Keratinocyte (primary cell): Measurements from ENCODE around the gene EIF5A2. TPM values are rescaled to one million over a fixed set of nuclear protein-coding genes. Genes with fewer than 3 reads are reported as not detected.
"Not testable (repeated sequence)": the region's sequence is repeated elsewhere in the genome, so short reads cannot be mapped to it uniquely, and the experiment has no call there.

Source experiments
- DNase-seq: peaks from one replicate; pipeline ENCODE4 v3.0.0-alpha.2; 2011; ENCODE audit warnings: low read depth, missing footprints, low spot score
- FAIRE-seq: peaks from 2 replicates; lab custom pipeline; 2011; peaks lifted over from hg19 to GRCh38; lab: Jason Lieb, UNC
- H2AFZ ChIP-seq: 2 replicates; pipeline ENCODE4 v1.6.0; 2012; ENCODE audit warnings: low read length, control low read depth, inconsistent platforms; ENCODE audit not compliant: control insufficient read depth
- H3K27ac ChIP-seq: 2 replicates; pipeline ENCODE4 v1.5.1; 2011; ENCODE audit warnings: low read length; ENCODE audit not compliant: control insufficient read depth, insufficient read depth
- H3K27me3 ChIP-seq: 3 replicates; pipeline ENCODE4 v1.6.0; 2011; ENCODE audit warnings: low read length; ENCODE audit not compliant: control insufficient read depth, insufficient read depth; ENCODE audit errors: extremely low read depth
- H3K36me3 ChIP-seq, 2 experiments: 2 replicates in 1 of 2; 3 replicates in 1 of 2; pipeline ENCODE4 v1.5.1; 2011; ENCODE audit warnings: low read length in 2 of 2, mild to moderate bottlenecking in 1 of 2; ENCODE audit not compliant: control insufficient read depth in 2 of 2, insufficient read depth in 2 of 2; ENCODE audit errors: extremely low read depth in 1 of 2
- H3K4me1 ChIP-seq: 3 replicates; pipeline ENCODE4 v1.5.1; 2011; ENCODE audit warnings: low read length; ENCODE audit not compliant: control insufficient read depth, insufficient read depth; ENCODE audit errors: extremely low read depth
- H3K4me2 ChIP-seq: 3 replicates; pipeline ENCODE4 v1.6.0; 2011; ENCODE audit warnings: low read depth, low read length; ENCODE audit not compliant: control insufficient read depth, insufficient read depth; ENCODE audit errors: extremely low read depth
- H3K4me3 ChIP-seq, 3 experiments: fragments of 200-600 bp in 1 of 3; sonication (generic) in 1 of 3; 2 replicates in 2 of 3; 3 replicates in 1 of 3; pipeline ENCODE4 v1.5.1; 2011 to 2016; ENCODE audit warnings: low read length in 3 of 3, mild to moderate bottlenecking in 3 of 3, control low read depth in 2 of 3, inconsistent platforms in 1 of 3, low read depth in 1 of 3, mixed read lengths in 1 of 3, mixed run types in 1 of 3, moderate library complexity in 1 of 3; ENCODE audit not compliant: control insufficient read depth in 2 of 3, insufficient read depth in 2 of 3; ENCODE audit errors: extremely low read depth in 1 of 3
- H3K79me2 ChIP-seq: 2 replicates; pipeline ENCODE4 v1.6.0; 2012; ENCODE audit warnings: low read length; ENCODE audit not compliant: control insufficient read depth, insufficient read depth
- H3K9ac ChIP-seq: 3 replicates; pipeline ENCODE4 v1.6.0; 2011; ENCODE audit warnings: low read length; ENCODE audit not compliant: control insufficient read depth, insufficient read depth; ENCODE audit errors: extremely low read depth
- H3K9me1 ChIP-seq: 3 replicates; pipeline ENCODE4 v1.6.0; 2011; ENCODE audit warnings: low read length; ENCODE audit not compliant: control insufficient read depth, insufficient read depth; ENCODE audit errors: extremely low read depth
- H3K9me3 ChIP-seq: 2 replicates; pipeline ENCODE4 v1.5.1; 2012; ENCODE audit warnings: low read depth, low read length; ENCODE audit not compliant: control insufficient read depth
- H4K20me1 ChIP-seq: 3 replicates; pipeline ENCODE4 v1.6.0; 2011; ENCODE audit warnings: low read length; ENCODE audit not compliant: control insufficient read depth, insufficient read depth; ENCODE audit errors: extremely low read depth
- EZH2 ChIP-seq: IDR thresholded peaks from one replicate; pipeline ENCODE4 v1.6.1; 2012; ENCODE audit warnings: inconsistent platforms, mild to moderate bottlenecking, low read length, moderate library complexity
- dilution Hi-C: fragments of 300-500 bp; cut with MboI; formaldehyde crosslinking; loops from one replicate; pipeline ENCODE4 v1.7.0; 2020; ENCODE audit warnings: low sequenced_read_pairs; ENCODE audit not compliant: extremely low pct_ligation_motif_present
- polyA plus RNA-seq, 5 experiments: library from polyadenylated mRNA; depleted of rRNA in 3 of 5; stranded (reverse) in 3 of 5; stranded (forward) in 1 of 5; unstranded in 1 of 5; fragments of >200 nt; gene quantifications; 1 replicate in 1 of 5; 2 replicates in 3 of 5; 3 replicates in 1 of 5; pipeline versions ENCODE4 v1.2.1 to v1.2.3, GENCODE V29; 2011 to 2012; ENCODE audit warnings: missing spikeins in 2 of 5, low read depth in 1 of 5, low replicate concordance in 1 of 5
- TF ChIP-seq, protein P1 (sequence below), 3 experiments: IDR thresholded peaks in 1 of 3; conservative IDR thresholded peaks in 1 of 3; optimal IDR thresholded peaks in 1 of 3; 2 replicates in 2 of 3; 3 replicates in 1 of 3; pipeline versions ENCODE3 to v1.5.1; 2011; ENCODE audit warnings: low read length in 3 of 3, mild to moderate bottlenecking in 3 of 3, moderate library complexity in 2 of 3, control low read depth in 1 of 3, inconsistent platforms in 1 of 3; ENCODE audit not compliant: insufficient read depth in 2 of 3; ENCODE audit errors: extremely low read depth in 1 of 3

Gene EIF5A2
- polyA plus RNA-seq, 1 donor (not counting 4 experiments of a cell fraction or from before 2014, with no cell fraction given) = 19.2 TPM

GRCh38 chr3:170942011-170942410 lies 33.6 kb upstream of the EIF5A2 start:
- no peaks in the 10 kb centered on the region for H4K20me1 ChIP-seq
- no peaks in the 10 kb centered on the region for H3K4me1 ChIP-seq
- no peak overlapping the region for H3K27ac ChIP-seq
- H3K4me3 ChIP-seq = no peak overlapping the region
- no peak overlapping the region for H3K4me2 ChIP-seq
- no peak for DNase-seq
- H3K9me1 ChIP-seq = no peaks in the 10 kb centered on the region
- FAIRE-seq = no peak
- H3K27me3 ChIP-seq = no peaks in the 10 kb centered on the region
- TF ChIP-seq, protein P1, sequence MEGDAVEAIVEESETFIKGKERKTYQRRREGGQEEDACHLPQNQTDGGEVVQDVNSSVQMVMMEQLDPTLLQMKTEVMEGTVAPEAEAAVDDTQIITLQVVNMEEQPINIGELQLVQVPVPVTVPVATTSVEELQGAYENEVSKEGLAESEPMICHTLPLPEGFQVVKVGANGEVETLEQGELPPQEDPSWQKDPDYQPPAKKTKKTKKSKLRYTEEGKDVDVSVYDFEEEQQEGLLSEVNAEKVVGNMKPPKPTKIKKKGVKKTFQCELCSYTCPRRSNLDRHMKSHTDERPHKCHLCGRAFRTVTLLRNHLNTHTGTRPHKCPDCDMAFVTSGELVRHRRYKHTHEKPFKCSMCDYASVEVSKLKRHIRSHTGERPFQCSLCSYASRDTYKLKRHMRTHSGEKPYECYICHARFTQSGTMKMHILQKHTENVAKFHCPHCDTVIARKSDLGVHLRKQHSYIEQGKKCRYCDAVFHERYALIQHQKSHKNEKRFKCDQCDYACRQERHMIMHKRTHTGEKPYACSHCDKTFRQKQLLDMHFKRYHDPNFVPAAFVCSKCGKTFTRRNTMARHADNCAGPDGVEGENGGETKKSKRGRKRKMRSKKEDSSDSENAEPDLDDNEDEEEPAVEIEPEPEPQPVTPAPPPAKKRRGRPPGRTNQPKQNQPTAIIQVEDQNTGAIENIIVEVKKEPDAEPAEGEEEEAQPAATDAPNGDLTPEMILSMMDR (optimal IDR thresholded peaks at IDR 0.05 in 1 of 3, IDR thresholded peaks at IDR 0.05 in 1 of 3, conservative IDR thresholded peaks at IDR 0.05 in 1 of 3; ENCODE audit: extremely low read depth in 1 of 3, insufficient read depth in 2 of 3, low read length in 3 of 3) = no peak
- no peak for TF ChIP-seq EZH2
- no peaks in the 10 kb centered on the region for H3K36me3 ChIP-seq
- H3K9ac ChIP-seq = no peak overlapping the region
- H2AFZ ChIP-seq = no peak overlapping the region
- H3K79me2 ChIP-seq = no peaks in the 10 kb centered on the region
- H3K9me3 ChIP-seq = no peaks in the 10 kb centered on the region
- dilution Hi-C loops = no loop called here

DNA sequence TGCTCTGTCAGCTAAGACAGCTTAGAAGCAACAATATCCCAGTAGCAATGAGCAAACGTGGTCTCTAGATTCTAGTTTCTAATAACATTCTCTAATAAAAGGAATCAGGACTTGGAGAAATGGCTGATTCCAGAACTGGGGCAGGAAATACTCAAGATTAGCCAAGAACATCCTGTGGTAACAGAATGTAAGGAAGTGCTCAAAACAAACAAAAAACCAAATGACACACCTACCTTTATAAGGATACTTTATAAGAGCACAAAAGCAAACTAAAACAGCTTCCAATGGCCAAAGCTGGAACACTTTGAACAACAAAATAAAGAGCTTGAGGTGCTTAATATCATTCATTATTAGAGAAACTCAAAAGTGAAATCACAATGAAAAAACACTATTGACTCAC lies 33.1 kb upstream of the EIF5A2 start:
- no peaks in the 10 kb centered on the region for H4K20me1 ChIP-seq
- H3K27ac ChIP-seq = no peak overlapping the region
- no peaks in the 10 kb centered on the region for H3K79me2 ChIP-seq
- no peaks in the 10 kb centered on the region for H3K36me3 ChIP-seq
- H3K9me3 ChIP-seq = no peaks in the 10 kb centered on the region
- no peak overlapping the region for H2AFZ ChIP-seq
- no peak for TF ChIP-seq EZH2
- TF ChIP-seq, protein P1 (optimal IDR thresholded peaks at IDR 0.05 in 1 of 3, IDR thresholded peaks at IDR 0.05 in 1 of 3, conservative IDR thresholded peaks at IDR 0.05 in 1 of 3; ENCODE audit: extremely low read depth in 1 of 3, insufficient read depth in 2 of 3, low read length in 3 of 3) = no peak
- H3K9ac ChIP-seq = no peak overlapping the region
- FAIRE-seq = no peak
- H3K4me1 ChIP-seq = no peaks in the 10 kb centered on the region
- H3K4me2 ChIP-seq = no peak overlapping the region
- dilution Hi-C loops = no loop called here
- no peaks in the 10 kb centered on the region for H3K27me3 ChIP-seq
- no peak overlapping the region for H3K4me3 ChIP-seq
- DNase-seq = no peak
- H3K9me1 ChIP-seq = no peaks in the 10 kb centered on the region

- dilution Hi-C loops, DNase-seq, H3K27ac ChIP-seq, H3K4me2 ChIP-seq, H4K20me1 ChIP-seq, H3K79me2 ChIP-seq, H3K36me3 ChIP-seq, H3K4me1 ChIP-seq, H3K9me3 ChIP-seq, FAIRE-seq, H2AFZ ChIP-seq, H3K4me3 ChIP-seq, H3K27me3 ChIP-seq, H3K9me1 ChIP-seq, H3K9ac ChIP-seq: not testable (repeated sequence)
Measured at GRCh38 chr3:170933039-170933438, 24.6 kb upstream of the EIF5A2 start.

DNA sequence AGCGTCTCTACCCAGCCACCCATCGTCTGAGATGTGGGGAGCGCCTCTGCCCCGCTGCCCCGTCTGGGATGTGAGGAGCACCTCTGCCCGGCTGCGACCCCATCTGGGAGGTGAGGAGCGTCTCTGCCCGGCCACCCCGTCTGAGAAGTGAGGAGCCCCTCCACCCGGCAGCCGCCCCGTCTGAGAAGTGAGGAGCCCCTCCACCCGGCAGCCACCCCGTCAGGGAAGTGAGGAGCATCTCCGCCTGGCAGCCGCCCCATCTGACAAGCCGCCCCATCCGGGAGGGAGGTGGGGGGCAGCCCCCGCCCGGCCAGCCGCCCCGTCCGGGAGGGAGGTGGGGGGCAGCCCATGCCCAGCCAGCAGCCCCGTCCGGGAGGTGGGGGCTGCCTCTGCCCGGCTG lies 15.1 kb upstream of the EIF5A2 start:
- H3K4me3 ChIP-seq, H3K9ac ChIP-seq, dilution Hi-C loops, H3K27me3 ChIP-seq, FAIRE-seq, H4K20me1 ChIP-seq, H3K4me1 ChIP-seq, DNase-seq, H3K27ac ChIP-seq, H3K9me3 ChIP-seq, H3K4me2 ChIP-seq, H2AFZ ChIP-seq, H3K9me1 ChIP-seq, H3K36me3 ChIP-seq, H3K79me2 ChIP-seq: not testable (repeated sequence)
